ENCODE results near the gene CHMP2A. TPM values are rescaled to one million over a fixed set of nuclear protein-coding genes. Genes with fewer than 3 reads are reported as not detected.

CHMP2A gene
- polyA plus RNA-seq, 1 of the 3 experiments (the other 2 are of a cell fraction), result 381 TPM

DNA sequence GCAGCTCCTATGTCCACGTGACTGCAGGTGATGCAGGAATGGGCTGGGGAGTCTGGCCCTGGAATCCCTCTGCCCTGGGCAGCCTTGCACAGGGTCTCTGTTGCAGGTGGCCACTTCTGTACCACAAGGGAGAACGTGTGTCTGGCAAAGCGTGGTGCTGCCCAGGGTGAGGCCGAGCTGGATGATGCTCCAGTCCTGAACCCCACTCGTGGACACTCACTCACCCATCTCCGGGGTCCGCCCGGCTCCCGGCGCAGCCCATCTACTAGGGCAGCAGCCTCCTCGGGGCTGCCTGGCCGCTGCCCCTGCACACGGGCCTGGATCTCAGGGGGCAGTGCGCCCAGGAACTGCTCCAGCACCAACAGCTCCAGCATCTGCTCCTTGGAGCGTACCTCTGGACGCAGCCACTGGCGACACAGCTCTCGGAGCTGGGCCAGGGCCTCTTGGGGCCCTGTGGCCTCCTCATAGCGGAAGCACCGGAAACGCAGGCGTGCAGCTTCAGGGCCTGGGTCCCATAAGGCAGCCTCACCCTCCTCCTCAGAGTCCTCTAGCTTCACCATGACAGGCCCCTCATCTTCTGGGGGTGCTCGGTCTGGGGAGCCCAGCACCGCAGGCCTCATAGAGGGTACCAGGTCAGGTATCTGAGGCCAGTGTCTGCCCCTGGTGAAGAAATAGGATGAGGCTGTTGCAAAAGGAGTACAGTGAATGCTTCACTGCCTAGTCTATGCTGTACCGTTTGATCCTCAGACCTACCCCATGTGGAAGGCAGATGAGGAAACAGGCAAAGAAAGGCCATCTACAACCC lies 16.1 kb upstream of the CHMP2A start:
- peaks cover 24% of the 10 kb centered on the region for H3F3A ChIP-seq (replicated peaks; ENCODE audit: insufficient read depth)
- peaks cover 15 to 33% of the 10 kb centered on the region in 2 experiments for H3K36me3 ChIP-seq (replicated peaks in 1 of 2; ENCODE audit: control insufficient read depth in 1 of 2, insufficient read depth in 2 of 2, low read length in 1 of 2)
- no peak overlapping the region for H3K4me3 ChIP-seq (ENCODE audit: low read depth in 2 of 2, low read length in 1 of 2)
- H3K9ac ChIP-seq, result no peak overlapping the region
- H3K9me2 ChIP-seq, result no peaks in the 10 kb centered on the region
- no peak overlapping the region for H3K4me2 ChIP-seq
- H3K27ac ChIP-seq (ENCODE audit: low read depth in 2 of 2, low read length in 1 of 2), result no peak overlapping the region
- H4K20me1 ChIP-seq (ENCODE audit: insufficient read depth), result no peaks in the 10 kb centered on the region
- DNase-seq, result no peak
- no peaks in the 10 kb centered on the region for H3K27me3 ChIP-seq (ENCODE audit: insufficient read depth)
- no peak overlapping the region for H2AFZ ChIP-seq (ENCODE audit: low read depth)
- H3K79me2 ChIP-seq (ENCODE audit: insufficient read depth), result peaks cover 15% of the 10 kb centered on the region; the same call in 1 of the 2 replicates
- no peaks in the 10 kb centered on the region for H3K9me3 ChIP-seq
- peaks cover 4 to 20% of the 10 kb centered on the region in 2 experiments; a peak in 2 of 4 replicates for H3K4me1 ChIP-seq (ENCODE audit: control insufficient read depth in 1 of 2, insufficient read depth in 2 of 2, low read depth in 1 of 2, low read length in 1 of 2)
- whole genome bisulfite sequencing (ENCODE audit: low lambda C conversion rate), result 90% methylated on average over 13 of the region's 25 CpGs
- ChIA-PET POLR2A (interaction anchor here (0.8 to 2.3 kb wide), 3 partner anchors 8 to 16 kb away, joined by 3 to 15 read pairs (median 3); partner anchors contain the start of genes CHMP2A and UBE2M), CTCF (interaction anchor here (1.6 kb wide), 1 partner anchor 51 kb away, joined by 6 read pairs; the partner anchor contains the start of gene ZBTB45)
- TF ChIP-seq RFX5 (IDR thresholded peaks at IDR 0.05; ENCODE audit: low read length), result no peak
- TF ChIP-seq, protein P1, sequence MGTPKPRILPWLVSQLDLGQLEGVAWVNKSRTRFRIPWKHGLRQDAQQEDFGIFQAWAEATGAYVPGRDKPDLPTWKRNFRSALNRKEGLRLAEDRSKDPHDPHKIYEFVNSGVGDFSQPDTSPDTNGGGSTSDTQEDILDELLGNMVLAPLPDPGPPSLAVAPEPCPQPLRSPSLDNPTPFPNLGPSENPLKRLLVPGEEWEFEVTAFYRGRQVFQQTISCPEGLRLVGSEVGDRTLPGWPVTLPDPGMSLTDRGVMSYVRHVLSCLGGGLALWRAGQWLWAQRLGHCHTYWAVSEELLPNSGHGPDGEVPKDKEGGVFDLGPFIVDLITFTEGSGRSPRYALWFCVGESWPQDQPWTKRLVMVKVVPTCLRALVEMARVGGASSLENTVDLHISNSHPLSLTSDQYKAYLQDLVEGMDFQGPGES (IDR thresholded peaks at IDR 0.05; ENCODE audit: low read depth, low read length), result no peak
- no peak for TF ChIP-seq FOXJ3 (CRISPR knock-in tag; IDR thresholded peaks at IDR 0.05)
- TF ChIP-seq CHD2 (IDR thresholded peaks at IDR 0.05; ENCODE audit: low read length, partially characterized antibody), result no peak
- no peak for TF ChIP-seq REST (IDR thresholded peaks at IDR 0.05; ENCODE audit: low read depth, low read length)
- no peak for TF ChIP-seq RXRA (IDR thresholded peaks at IDR 0.05; ENCODE audit: borderline replicate concordance, low read depth)
- no peak for TF ChIP-seq FOXM1 (IDR thresholded peaks at IDR 0.05; ENCODE audit: low read depth)
- no peak for TF ChIP-seq PBX3 (IDR thresholded peaks at IDR 0.05)
- no peak for TF ChIP-seq NRF1 (IDR thresholded peaks at IDR 0.05; ENCODE audit: low read depth, low read length)
- TF ChIP-seq SIN3A (IDR thresholded peaks at IDR 0.05; ENCODE audit: borderline replicate concordance, low read depth, low read length), result no peak
- TF ChIP-seq, protein P2, sequence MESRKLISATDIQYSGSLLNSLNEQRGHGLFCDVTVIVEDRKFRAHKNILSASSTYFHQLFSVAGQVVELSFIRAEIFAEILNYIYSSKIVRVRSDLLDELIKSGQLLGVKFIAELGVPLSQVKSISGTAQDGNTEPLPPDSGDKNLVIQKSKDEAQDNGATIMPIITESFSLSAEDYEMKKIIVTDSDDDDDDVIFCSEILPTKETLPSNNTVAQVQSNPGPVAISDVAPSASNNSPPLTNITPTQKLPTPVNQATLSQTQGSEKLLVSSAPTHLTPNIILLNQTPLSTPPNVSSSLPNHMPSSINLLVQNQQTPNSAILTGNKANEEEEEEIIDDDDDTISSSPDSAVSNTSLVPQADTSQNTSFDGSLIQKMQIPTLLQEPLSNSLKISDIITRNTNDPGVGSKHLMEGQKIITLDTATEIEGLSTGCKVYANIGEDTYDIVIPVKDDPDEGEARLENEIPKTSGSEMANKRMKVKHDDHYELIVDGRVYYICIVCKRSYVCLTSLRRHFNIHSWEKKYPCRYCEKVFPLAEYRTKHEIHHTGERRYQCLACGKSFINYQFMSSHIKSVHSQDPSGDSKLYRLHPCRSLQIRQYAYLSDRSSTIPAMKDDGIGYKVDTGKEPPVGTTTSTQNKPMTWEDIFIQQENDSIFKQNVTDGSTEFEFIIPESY (IDR thresholded peaks at IDR 0.05; ENCODE audit: borderline replicate concordance, low read depth), result no peak
- TF ChIP-seq CTCF (IDR thresholded peaks at IDR 0.05), result no peak
- TF ChIP-seq MEF2A (IDR thresholded peaks at IDR 0.05; ENCODE audit: borderline replicate concordance, low read depth), result no peak
- TF ChIP-seq RCOR1 (IDR thresholded peaks at IDR 0.05; ENCODE audit: low read length), result no peak
- no peak for TF ChIP-seq GATA2 (CRISPR knock-in tag; IDR thresholded peaks at IDR 0.05)
- no peak for TF ChIP-seq GABPA (IDR thresholded peaks at IDR 0.05; ENCODE audit: low read depth)
- no peak for TF ChIP-seq POLR2AphosphoS5 (IDR thresholded peaks at IDR 0.05; ENCODE audit: low read depth, low read length)
- TF ChIP-seq RAD21 (IDR thresholded peaks at IDR 0.05; ENCODE audit: low read length), result no peak
- no peak for TF ChIP-seq ELF1 (IDR thresholded peaks at IDR 0.05)

Data from SK-N-SH (cell line).